ENCODE results near the gene CFHR4. TPM values are rescaled to one million over a fixed set of nuclear protein-coding genes. Genes with fewer than 3 reads are reported as not detected.

The CFHR4 gene
- total RNA-seq, 2 experiments from 2014 or later = not detected

- H3K4me1 ChIP-seq (ENCODE audit: insufficient read depth, low read length) = no peaks in the 10 kb centered on the region
- H3K9me3 Mint-ChIP-seq = no peaks in the 10 kb centered on the region
- CTCF ChIA-PET = no interaction called here
- no peaks in the 10 kb centered on the region for H3K9me3 ChIP-seq (ENCODE audit: control insufficient read depth in 1 of 2, insufficient read depth in 1 of 2, low read length in 2 of 2)
- H3K4me1 Mint-ChIP-seq (ENCODE audit: low read depth) = no peaks in the 10 kb centered on the region
- no peak overlapping the region for H3K4me3 ChIP-seq (ENCODE audit: low read length)
- no peaks in the 10 kb centered on the region for H3K36me3 Mint-ChIP-seq (ENCODE audit: low read depth)
- POLR2A ChIA-PET = no interaction called here
- H3K27me3 ChIP-seq (ENCODE audit: control insufficient read depth in 1 of 2, insufficient read depth in 2 of 2, low read length in 2 of 2) = no peaks in the 10 kb centered on the region
- peaks cover under 1% of the 10 kb centered on the region for H3K27me3 Mint-ChIP-seq
- no peaks in the 10 kb centered on the region for H3K36me3 ChIP-seq (ENCODE audit: insufficient read depth, low read length)
- no peak overlapping the region for H3K27ac Mint-ChIP-seq
- H3K27ac ChIP-seq (ENCODE audit: low read depth in 1 of 2, low read length in 2 of 2) = no peak overlapping the region
- ATAC-seq (ENCODE audit: poor library complexity) (no peak), DNase-seq (no peak)
- TF ChIP-seq, protein P1, sequence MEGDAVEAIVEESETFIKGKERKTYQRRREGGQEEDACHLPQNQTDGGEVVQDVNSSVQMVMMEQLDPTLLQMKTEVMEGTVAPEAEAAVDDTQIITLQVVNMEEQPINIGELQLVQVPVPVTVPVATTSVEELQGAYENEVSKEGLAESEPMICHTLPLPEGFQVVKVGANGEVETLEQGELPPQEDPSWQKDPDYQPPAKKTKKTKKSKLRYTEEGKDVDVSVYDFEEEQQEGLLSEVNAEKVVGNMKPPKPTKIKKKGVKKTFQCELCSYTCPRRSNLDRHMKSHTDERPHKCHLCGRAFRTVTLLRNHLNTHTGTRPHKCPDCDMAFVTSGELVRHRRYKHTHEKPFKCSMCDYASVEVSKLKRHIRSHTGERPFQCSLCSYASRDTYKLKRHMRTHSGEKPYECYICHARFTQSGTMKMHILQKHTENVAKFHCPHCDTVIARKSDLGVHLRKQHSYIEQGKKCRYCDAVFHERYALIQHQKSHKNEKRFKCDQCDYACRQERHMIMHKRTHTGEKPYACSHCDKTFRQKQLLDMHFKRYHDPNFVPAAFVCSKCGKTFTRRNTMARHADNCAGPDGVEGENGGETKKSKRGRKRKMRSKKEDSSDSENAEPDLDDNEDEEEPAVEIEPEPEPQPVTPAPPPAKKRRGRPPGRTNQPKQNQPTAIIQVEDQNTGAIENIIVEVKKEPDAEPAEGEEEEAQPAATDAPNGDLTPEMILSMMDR (IDR thresholded peaks at IDR 0.05) = no peak
- H3K4me3 Mint-ChIP-seq = no peak overlapping the region
- intact Hi-C loops (cut with DNase I, micrococcal nuclease) = no loop called here
These were observed 30.7 kb upstream of the CFHR4 start for GRCh38 chr1:196857188-196857587.

- ATAC-seq (ENCODE audit: poor library complexity) = no peak
- Histone ChIP-seq H3K9me3 (ENCODE audit: control insufficient read depth in 1 of 2, insufficient read depth in 1 of 2, low read length in 2 of 2) (no peaks in the 10 kb centered on the region), H3K36me3 (ENCODE audit: insufficient read depth, low read length) (no peaks in the 10 kb centered on the region), H3K27ac (ENCODE audit: low read depth in 1 of 2, low read length in 2 of 2) (no peak overlapping the region), H3K27me3 (ENCODE audit: control insufficient read depth in 1 of 2, insufficient read depth in 2 of 2, low read length in 2 of 2) (no peaks in the 10 kb centered on the region), H3K4me3 (ENCODE audit: low read length) (no peak overlapping the region), H3K4me1 (ENCODE audit: insufficient read depth, low read length) (no peaks in the 10 kb centered on the region)
- Mint-ChIP-seq H3K27ac (no peak overlapping the region), H3K36me3 (ENCODE audit: low read depth) (no peaks in the 10 kb centered on the region), H3K4me3 (no peak overlapping the region), H3K27me3 (peaks cover 5% of the 10 kb centered on the region), H3K4me1 (ENCODE audit: low read depth) (no peaks in the 10 kb centered on the region), H3K9me3 (no peaks in the 10 kb centered on the region)
- DNase-seq = no peak
- CTCF ChIA-PET = no interaction called here
- TF ChIP-seq, protein P1 (IDR thresholded peaks at IDR 0.05) = no peak
- intact Hi-C loops (cut with DNase I, micrococcal nuclease) = no loop called here
- POLR2A ChIA-PET = no interaction called here
These were observed 29.0 kb upstream of the CFHR4 start for GRCh38 chr1:196858811-196859210.

- Mint-ChIP-seq H3K4me3 (no peak overlapping the region), H3K36me3 (ENCODE audit: low read depth) (no peaks in the 10 kb centered on the region), H3K9me3 (no peaks in the 10 kb centered on the region), H3K27ac (no peak overlapping the region), H3K27me3 (peaks cover 11% of the 10 kb centered on the region), H3K4me1 (ENCODE audit: low read depth) (no peaks in the 10 kb centered on the region)
- ChIA-PET POLR2A (no interaction called here), CTCF (no interaction called here)
- TF ChIP-seq, protein P1 (IDR thresholded peaks at IDR 0.05) = no peak
- intact Hi-C loops (cut with DNase I, micrococcal nuclease) = no loop called here
- DNase-seq (no peak), ATAC-seq (ENCODE audit: poor library complexity) (no peak)
- Histone ChIP-seq H3K27ac (ENCODE audit: low read depth in 1 of 2, low read length in 2 of 2) (no peak overlapping the region), H3K36me3 (ENCODE audit: insufficient read depth, low read length) (no peaks in the 10 kb centered on the region), H3K9me3 (ENCODE audit: control insufficient read depth in 1 of 2, insufficient read depth in 1 of 2, low read length in 2 of 2) (no peaks in the 10 kb centered on the region), H3K4me3 (ENCODE audit: low read length) (no peak overlapping the region), H3K4me1 (ENCODE audit: insufficient read depth, low read length) (no peaks in the 10 kb centered on the region), H3K27me3 (ENCODE audit: control insufficient read depth in 1 of 2, insufficient read depth in 2 of 2, low read length in 2 of 2) (no peaks in the 10 kb centered on the region)
These were observed 27.4 kb upstream of the CFHR4 start for GRCh38 chr1:196860323-196860884.

All from CD4-positive, alpha-beta T cell (primary cell).